Activated CD4-positive, alpha-beta T cell treated with anti-CD3 and anti-CD28 coated beads, Interleukin-2, amount 50 U/mL, for 48 hours (primary cell): ENCODE data around the gene BBIP1.

Experiments used
- DNase-seq, 2 experiments: peaks; one replicate each; pipeline ENCODE4 v3.0.0-alpha.2; 2020

BBIP1 gene, protein sequence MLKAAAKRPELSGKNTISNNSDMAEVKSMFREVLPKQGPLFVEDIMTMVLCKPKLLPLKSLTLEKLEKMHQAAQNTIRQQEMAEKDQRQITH

DNA sequence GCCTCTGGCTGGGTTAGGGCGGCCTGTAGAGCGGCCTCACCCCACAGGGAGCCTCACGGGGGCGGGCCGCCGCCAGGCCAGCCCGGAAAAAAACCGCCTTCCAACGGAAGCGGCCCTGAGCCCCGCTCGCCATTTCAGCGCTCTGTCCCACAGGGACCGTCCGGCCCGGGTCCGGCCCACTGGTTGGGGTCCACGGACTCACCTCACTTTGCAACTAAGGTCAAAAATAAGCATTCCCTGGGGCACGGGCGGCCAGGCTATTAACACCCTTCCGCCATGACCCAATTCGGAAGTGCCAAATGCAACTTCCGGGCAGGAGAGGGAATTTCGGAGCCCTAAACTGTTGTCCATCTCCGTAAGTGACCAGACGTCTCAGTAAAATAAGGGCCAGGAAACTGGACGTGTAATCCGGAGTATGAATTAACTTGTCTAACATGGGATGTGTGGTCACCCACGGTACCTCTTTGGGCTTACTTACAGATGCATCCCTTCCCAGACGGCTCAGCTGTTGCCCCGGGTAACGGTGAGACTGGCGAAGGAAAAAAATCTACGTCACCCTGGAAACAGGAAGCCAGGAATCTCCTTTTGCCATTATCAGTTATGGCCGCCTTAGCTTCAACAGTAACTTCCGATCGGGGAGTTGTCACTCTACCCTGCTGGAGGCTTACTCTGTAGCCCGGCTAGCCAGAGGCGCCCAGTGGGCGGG is at the start of gene BBIP1:
TSS of gene BBIP1 (minus strand) at position 538 of the 706 bp plus-strand sequence. CDS start 1,023 bp downstream, outside the sequence.
- no peak for DNase-seq

DNA sequence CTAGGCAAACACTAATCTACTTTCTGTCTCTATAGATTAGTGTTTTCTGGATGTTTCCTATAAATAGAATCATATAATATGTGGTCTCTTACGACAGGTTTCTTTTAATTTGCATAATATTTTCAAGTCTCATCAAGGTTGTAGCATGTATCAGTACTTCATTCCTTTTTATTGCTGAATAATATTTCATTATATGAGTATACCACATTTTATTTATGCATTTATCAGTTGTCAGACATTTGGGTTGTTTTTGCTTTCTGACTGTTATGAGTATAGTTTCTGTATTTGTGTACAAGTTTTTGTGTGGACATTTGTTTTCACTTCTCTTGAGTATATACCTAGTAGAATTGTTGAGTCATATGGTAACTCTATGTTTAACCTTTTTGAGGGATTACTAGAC is 48.7 kb upstream of the BBIP1 start:
- no peak for DNase-seq

DNA sequence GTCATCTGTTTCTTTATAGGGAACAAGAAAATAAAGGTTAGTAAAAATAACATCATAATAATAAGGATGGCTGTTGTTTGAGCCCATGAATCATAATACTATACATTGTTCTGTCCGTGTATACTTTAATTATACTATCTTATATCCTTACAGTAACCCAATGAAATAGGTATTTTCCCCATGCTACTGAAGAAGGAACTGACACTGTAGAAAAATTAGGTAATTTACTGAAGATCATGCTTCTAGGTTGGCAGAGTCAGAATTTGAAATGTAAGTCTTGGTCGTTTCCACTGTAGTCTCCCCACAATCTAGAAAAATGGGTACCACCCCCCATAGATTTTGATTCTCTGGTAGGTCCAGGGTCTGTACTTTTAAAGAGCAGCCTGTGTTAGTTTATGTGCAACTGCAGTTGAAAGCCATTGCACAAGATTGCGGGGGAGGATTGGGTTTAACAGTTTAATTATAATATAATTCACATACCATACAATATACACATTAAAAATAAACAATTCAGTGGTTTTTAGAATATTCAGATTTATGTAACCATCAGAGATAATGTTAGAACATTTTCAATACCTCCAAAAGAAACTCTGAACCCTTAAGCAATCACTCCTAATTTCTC is 48.1 kb upstream of the BBIP1 start:
- no peak for DNase-seq

DNA sequence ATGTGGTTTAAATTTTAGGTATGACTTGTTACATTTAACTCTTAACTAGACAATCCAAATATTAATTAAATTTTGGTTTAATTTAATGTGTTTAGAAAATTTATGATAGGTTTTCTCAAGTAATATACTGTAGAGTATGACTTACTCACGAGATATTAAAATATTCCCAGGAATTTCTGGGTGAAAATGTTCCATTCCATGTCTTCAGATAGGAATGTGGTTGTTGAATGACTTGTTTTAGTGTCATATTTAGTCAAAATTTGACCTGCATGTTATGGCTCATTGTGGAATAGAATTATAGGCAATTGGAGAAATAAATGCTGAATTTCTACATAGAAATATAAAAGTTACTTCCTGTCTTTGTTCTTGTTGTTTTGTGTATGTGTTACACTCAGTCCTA is 47.2 kb upstream of the BBIP1 start:
- no peak for DNase-seq

DNA sequence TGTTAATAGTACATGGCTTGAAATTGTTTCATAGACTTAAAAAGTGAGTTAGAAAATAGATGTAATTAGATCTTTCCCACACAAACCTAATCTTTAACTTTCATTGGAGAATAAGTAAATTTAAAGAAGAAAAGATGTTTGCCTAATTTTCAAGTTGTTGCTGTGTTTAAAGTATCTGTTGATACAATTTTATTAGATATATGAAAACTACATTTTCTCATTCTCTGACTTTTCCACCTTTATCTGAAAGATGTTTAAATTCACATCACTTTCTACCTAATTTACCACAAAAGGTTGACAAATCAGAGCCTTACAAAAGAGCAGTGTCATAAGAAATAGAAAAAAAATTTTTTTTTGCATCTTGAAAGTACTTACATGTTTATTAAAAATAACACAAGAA is 46.2 kb upstream of the BBIP1 start:
- no peak for DNase-seq

DNA sequence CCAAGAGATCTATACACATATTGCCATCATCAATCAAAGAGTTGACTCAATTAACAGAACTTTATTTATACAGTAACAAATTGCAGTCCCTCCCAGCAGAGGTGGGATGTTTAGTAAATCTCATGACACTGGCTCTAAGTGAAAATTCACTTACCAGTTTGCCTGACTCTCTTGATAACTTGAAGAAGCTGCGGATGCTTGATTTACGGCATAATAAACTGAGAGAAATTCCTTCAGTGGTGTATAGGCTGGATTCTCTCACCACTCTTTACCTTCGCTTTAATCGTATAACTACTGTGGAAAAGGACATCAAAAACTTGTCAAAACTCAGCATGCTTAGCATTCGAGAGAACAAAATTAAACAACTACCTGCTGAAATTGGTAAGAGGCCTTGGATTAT is 45.7 kb upstream of the BBIP1 start:
- no peak for DNase-seq

DNA sequence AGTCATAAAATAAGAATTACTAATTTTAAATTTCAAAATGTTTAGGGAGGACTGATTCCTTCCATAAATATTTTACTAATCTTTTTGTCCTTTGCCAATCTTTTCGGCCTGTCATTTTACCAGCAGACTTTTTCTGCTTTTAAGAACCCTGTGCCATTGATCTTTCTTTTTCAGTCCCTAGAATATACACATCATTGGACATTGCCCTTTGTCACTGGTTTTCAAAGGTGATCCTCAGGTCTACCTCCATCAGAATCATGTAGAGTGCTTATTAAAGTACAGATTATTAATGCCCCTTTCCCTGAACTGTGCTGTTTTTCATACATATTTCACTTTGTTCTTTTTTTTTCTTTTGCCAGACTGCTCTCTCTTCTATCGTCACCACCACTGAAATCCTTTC is 44.2 kb upstream of the BBIP1 start:
- no peak for DNase-seq

DNA sequence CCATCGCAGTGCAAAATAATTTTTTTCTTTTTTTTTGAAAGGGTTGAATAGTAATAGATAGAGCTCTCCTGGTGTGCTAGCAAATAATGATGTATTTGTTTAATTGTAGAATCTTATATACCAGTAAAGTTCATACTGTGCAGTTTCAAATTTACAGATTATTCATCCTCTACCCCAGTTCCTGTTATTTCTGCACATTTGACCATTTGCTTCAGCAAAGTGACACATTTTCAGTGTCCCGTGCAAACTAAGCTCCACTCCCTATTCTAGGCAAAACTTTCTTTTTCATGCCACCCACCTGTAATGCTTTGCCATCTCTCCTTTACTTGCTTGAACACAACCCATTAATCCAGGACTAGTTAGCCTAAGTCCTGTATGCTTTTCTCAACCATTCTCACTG is 43.5 kb upstream of the BBIP1 start:
- DNase-seq: no peak

DNA sequence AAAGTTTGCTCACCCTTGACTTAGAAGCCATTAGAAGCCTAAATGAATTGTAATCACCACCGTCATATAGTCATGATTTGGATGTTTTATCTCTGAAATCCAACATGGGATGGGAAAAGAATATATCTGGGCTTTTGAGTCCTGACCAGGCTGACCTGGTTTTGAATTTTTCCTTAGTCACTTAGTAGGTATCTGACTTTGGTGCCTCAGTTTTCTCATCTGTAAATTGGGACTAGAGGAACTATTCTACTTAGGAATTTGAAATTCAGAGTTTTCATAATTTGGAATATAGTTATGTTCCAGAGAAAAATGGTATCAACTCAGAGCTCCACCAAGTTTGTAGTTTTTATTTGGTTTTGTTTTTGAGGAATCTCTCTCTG is 41.3 kb upstream of the BBIP1 start:
- DNase-seq: no peak

DNA sequence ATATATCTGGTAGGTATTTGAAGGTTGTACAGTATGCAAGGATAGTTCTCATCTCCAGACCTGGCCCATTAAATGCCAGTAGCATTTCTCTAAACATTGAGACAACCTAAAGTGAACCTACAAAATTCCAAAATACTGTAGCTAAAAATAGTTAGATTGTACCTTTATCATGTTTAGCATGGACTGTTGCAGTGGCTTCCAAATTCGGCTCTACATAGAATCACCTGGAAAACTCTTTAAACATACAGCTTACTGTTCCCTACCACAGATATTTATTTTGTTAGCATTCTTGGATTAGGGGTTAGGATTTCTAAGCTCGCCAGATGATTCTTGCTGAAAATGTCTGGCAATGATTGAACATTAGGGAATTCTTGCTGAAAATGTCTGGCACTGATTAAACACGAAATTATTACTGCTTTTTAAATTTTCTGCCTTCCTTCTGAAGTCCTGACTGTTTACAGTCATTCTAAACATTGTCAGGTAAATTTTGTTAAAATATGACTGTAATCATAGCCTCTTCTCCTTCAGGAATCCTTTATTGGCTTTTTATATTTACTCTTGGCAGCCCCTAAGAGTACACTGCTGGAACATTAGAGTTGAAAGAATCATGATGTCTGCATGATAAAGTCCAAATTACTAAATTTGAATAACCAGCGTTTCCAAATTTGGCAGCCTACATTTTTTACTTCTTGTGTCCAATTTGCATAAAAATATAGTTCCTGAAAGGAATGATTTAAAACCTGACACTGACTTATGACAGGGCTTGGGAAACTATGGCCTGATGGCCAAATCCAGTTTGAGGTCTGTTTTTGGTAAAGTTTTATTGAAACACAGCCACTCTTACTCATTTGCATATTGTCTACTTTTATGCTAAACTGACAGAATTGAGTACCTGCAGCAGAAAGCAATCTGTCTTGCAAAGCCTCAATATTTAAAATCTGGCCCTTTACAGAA is 40.7 kb upstream of the BBIP1 start:
- DNase-seq: no peak

DNA sequence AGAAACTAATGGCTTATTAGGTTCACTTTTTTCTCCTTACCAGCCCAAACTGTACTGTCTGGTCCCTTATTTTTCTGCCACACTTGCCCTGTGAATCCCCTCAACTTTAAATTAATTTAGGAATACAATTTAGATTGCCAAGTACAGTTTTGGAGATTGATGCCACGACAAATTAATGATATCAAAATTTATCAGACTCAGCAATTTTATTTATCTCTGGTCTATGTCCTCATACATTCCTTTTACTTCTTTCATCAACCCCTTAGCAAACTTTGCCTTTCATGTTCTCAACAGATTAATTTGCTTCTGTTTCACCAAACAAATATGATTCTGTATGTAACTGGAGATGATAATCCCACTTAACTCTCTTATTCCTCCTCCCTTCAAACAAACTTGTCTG is 38.6 kb upstream of the BBIP1 start:
- DNase-seq: no peak

DNA sequence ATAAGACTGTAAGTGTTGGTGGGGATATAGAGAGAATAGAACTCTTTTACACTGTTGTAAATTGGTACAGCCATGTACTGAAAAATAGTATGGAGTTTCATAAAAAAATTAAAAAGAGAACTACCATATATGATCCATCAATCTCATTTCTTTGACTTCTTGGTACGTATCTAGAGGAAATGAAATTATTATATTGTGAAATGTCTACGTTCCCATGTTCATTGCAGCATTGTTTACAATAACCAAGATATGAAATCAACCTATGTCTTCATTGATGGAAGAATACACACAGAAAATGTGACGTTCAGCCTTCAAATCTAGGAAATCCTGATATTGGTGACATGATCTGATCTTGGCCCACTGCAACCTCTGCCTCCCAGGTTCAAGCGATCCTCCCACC is 32.4 kb upstream of the BBIP1 start:
- no peak for DNase-seq

DNA sequence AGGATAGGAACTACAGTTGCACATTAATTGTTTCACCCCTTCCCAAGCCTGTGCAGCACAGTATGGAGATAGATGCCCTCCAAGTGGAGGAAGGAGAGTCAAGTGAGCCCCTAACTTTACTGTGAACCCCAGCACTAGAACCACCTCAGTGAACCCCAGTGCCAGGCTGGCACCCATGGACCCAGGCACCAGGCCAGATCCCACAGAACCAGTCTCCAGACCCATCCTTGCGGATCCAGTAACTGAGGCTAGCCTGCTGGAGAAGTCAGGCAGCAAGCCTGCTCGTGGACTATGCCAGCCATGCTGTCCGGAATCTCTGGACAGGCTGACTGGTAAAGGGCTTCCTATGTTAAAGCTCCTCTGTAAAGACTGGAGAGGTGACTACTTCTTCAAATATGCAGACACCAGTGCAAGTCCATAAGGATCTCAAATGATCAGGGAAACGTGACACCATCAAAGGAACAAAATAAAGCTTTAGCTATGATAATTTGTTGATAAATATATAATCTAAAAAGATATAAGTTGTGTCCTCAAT is 28.1 kb upstream of the BBIP1 start:
- DNase-seq: no peak

DNA sequence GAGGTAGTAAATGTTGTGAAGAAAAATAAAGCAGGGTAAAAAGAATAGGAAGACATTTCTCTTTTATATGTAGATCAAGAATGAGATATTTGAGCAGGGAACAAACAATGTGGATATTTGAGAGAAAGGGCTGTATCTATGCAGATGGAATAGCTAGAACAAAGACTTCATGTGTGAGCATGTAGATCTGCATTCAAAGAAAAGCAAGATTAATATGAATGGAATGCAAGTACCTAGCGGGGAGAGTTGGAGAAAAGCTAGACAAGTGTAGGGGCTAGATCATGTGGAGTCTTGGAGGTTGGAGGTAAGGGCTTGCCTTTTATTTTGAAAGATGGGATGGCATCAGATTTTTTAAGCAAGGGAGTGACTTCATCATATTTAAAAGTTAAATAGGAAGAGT is 27.5 kb upstream of the BBIP1 start:
- DNase-seq: no peak

DNA sequence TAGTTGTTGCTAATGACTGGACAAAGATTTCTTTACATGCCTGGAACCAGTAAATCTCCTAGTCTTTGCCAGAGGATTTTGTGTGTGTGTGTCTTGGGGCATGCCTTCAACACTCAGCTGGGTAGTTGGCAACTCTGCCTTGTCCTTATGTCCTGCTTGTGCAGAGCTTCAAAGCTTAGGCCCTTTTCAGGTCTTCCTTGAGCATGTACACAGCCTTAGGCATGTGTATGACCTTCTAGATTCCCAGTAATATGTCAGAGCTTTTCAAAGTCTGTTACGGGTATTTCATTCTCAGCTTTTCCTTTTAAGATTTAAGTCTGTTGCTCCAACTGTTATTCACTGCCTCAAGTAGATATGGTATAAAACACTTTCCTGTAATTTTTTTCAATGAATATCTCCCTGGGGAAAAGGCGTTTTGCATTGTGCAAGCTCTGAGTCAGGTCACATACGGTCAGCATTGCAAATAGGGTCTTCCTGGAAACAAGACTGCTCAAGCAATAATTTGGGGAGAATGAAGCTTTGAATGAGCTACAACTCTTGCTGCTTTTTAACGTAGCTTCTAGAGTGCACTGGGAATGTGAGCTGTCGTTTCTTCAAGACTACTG is 25.9 kb upstream of the BBIP1 start:
- no peak for DNase-seq

DNA sequence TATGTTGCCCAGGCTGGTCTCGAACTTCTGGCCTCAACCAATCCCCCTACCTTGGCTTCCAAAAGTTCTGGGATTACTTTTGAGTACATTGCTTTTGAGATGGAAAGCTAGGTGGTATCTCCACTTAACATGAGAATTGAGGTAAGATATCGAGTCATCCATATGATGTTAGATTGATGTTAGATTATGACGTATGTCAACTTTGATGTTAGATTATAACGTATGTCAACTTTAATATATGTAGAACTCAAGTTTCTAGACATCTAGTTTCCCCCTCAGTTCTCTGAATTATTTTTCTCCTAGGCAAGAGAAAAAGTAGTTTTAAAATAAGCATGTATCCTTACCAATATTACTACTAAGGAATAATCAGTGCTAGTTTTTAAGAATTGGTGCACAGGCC is 20.4 kb upstream of the BBIP1 start:
- no peak for DNase-seq

DNA sequence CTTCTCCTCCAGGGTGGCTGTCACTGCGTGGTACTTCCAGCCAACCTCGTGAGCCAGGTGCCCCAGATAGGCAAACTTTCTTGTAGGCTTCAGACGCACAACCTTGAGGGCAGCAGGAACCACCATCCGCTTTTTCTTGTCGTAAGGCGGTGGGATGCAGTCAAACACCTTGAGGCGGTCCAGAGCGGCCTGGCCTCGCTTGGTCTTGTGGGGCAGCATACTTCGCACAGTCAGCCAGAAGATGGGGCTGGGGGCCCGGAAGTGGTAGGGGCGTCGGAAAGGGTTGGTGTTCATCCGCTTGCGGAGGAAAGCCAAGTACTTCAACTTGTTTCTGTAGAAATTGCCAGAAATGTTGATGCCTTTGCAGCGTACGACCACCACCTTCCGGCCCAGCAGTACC is 17.8 kb upstream of the BBIP1 start:
- no peak for DNase-seq

DNA sequence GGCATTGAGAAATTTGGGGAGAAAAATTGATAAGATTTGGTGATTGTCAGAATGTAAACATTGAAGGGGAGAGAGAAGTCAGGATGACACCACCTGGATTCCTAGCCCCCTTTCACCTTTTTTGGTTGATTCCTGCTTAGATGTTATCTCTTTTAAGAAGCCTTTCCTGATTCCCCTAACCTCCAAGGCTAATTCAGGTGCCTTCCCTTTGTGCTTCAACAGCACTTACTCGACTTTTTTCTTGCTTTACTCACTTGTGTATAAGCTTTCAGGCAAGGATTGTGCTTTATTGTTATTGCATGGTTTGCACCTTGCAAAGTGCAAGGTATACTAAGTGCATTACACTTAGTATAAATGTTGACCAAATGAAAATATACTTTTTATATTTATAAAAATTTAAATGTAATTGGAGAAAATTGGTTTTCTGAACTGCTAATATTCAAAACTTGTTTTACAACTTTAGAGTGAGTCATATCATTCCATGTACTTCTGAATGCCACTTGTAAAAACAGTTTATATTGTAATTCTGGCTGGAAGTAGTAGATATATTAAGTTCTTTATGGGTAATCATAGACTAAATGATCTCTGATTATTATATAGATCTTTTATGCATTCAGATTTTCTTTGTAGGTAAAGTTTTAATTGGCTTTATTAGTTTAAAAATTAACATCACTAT is 13.7 kb upstream of the BBIP1 start:
- no peak for DNase-seq

DNA sequence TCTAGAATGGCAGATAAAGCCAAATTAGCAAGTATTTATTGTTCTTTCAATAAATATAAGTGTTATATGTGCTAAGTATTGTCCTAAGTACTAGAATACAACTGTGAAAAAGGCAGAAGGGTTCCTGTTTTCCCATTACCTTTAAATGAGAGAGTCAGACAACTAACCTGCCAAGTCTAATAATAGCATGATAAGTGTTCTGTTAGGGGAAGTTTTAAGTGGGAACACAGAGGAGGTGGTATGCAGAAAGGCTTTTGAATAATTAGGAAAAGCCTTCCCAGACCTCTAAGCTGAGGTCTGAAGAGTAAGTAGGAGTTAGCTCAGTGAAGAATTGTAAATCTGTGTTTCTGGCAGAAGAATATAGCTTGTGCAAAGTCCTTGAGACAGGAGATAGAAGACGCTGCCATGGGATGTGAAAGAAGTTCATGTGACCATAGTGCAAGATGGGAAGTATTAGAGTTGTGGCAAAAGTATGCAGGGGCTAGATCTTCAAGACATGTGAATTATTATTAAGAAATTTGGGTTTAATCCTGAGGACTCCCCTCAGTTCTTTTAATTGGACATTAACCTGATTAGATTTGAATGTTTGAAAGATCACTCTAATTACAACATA is 12.9 kb upstream of the BBIP1 start:
- no peak for DNase-seq

DNA sequence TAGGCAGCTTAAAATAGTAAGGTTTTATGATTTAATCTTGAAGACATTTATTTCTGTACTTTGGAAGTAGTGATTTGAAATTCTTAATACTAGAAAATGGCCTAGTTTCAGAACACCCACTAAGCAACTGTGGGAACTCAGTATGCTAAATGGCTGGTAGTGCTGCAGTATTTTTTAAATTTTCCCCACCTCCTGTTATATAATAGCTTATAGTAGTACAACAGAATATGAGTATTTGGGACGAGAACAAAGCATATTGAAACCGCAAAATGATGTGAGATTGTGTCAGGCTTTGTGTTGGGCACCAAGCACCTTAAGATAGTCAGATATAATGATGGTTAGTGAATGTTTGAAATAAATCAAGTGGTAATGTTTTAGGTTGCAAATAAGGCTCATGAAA is 8.5 kb upstream of the BBIP1 start:
- DNase-seq: no peak

DNA sequence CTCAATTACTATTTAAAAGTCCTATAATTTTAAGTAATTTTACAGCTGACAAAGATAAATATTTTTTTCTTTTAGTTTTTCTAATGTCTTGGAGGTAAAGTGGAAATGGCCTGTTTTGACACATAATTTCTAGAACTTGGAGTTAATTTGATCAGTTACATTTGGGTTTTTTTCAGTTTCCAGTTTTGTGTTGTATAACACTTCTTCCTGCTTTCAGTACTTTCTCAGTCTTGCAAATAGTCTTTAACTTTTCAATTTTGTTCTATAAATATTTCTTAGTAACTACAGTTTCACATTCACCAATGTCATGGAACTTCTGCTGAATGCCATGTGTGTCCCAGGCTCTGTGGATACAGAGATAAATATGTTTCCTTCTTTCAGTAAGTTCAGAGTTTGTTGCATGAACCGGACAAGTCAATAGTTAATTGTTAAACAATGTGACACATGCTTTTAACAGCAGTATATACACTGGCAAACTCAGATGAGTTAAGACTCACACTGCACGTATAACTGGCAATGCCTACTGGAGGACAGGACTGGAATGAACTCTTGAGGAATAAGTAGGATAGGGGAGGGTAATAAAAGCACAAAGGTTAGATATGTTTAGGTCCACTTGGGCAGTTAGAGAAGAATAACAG is 5.0 kb upstream of the BBIP1 start:
- DNase-seq: no peak
